Spleen (tissue), 7 donors: ENCODE data around the gene GALR2.
"Not testable (repeated sequence)": the region's sequence is repeated elsewhere in the genome, so short reads cannot be mapped to it uniquely, and the experiment has no call there.

Experiments
- CTCF ChIP-seq, 11 experiments: fragments of 200-600 bp in 7 of 11; fragments of 450-650 bp in 4 of 11; sonication (generic) in 4 of 11; IDR thresholded peaks in 8 of 11; conservative IDR thresholded peaks in 3 of 11; 1 replicate in 7 of 11; 2 replicates in 4 of 11; pipeline versions ENCODE4 v1.4.0 to v1.8.0; 2016 to 2021; ENCODE audit warnings: antibody characterized with exemption in 11 of 11, inconsistent platforms in 4 of 11, mild to moderate bottlenecking in 1 of 11
- POLR2A ChIP-seq, 3 donors: fragments of 450-650 bp; IDR thresholded peaks; one replicate each; pipeline ENCODE4 v1.5.1; 2017; ENCODE audit warnings: antibody characterized with exemption in 3 of 3, mild to moderate bottlenecking in 1 of 3
- donor health status: DM: no; HTN: no; CAD: no; lungs with moderate emphysema.
- donor health status: DM: no; HTN: no; CAD: no.
- donor health status: DM: no; HTN: no; CAD: no.

GRCh38 chr17:76042868-76043267 lies 31.7 kb upstream of the GALR2 start:
- not testable (repeated sequence) for TF ChIP-seq CTCF (IDR thresholded peaks at IDR 0.05 in 8 of 11, conservative IDR thresholded peaks at IDR 0.05 in 3 of 11); POLR2A (IDR thresholded peaks at IDR 0.05)
